Activated naive CD4-positive, alpha-beta T cell treated with anti-CD3 and anti-CD28 coated beads, Interleukin-2, amount 50 U/mL, for 72 hours (primary cell): ENCODE data around the gene WARS2. TPM values are rescaled to one million over a fixed set of nuclear protein-coding genes. Genes with fewer than 3 reads are reported as not detected.

Experiments used
- ATAC-seq, 2 donors: fragments of 150-1000 bp; cut with Tn5 transposase; 2 replicates each; pipeline ENCODE4 v1.10.0; 2021; ENCODE audit warnings: mild to moderate bottlenecking in 2 of 2, moderate library complexity in 2 of 2
- DNase-seq, 2 donors: peaks; one replicate each; pipeline ENCODE4 v3.0.0; 2021 to 2022; ENCODE audit warnings: low spot score in 2 of 2
- H3K27ac Mint-ChIP-seq, 2 donors: one replicate each; pipeline ENCODE4 v1.8.0; 2022; ENCODE audit warnings: mild to moderate bottlenecking in 2 of 2, mixed read lengths in 2 of 2
- H3K36me3 Mint-ChIP-seq, 2 donors: one replicate each; pipeline ENCODE4 v1.8.0; 2022; ENCODE audit warnings: mixed read lengths in 2 of 2
- H3K9me3 Mint-ChIP-seq, 2 donors: one replicate each; pipeline ENCODE4 v1.8.0; 2022; ENCODE audit warnings: mixed read lengths in 2 of 2
- total RNA-seq, 2 donors: library from RNA; stranded (reverse); gene quantifications; one replicate each; pipeline ENCODE4 v1.2.3, GENCODE V29; 2022

Gene WARS2
- total RNA-seq, 2 donors from 2014 or later, result 19.2 to 22.5 TPM

GRCh38 chr1:119112791-119113190 is 27.7 kb downstream of the WARS2 start:
- H3K27ac Mint-ChIP-seq, result no peak overlapping the region
- no peak for ATAC-seq
- H3K36me3 Mint-ChIP-seq, result peaks cover 41 to 43% of the 10 kb centered on the region in 2 donors
- H3K9me3 Mint-ChIP-seq, result peaks cover 18 to 40% of the 10 kb centered on the region in 2 donors
- DNase-seq, result no peak

DNA sequence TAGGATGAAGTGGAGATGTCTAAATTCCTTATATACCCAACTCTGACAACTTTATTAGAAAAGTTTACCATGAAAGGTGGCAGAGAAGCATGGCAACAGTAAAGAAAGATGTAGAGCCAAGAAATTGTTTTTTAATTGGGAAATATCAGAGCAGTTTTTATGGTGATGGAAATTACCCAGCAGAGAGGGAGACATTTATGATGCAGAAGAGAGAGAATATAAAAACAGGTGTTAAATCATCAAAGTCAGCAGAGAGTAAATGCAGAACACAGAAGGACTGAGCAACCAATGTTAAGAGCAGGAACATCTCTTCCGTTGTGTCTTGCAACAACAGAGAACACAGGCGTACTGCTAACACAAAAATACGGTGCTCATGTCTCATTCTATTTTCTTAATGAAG is 28.2 kb downstream of the WARS2 start:
- Mint-ChIP-seq H3K27ac (no peak overlapping the region), H3K9me3 (peaks cover 22 to 40% of the 10 kb centered on the region in 2 donors), H3K36me3 (peaks cover 39 to 48% of the 10 kb centered on the region in 2 donors)
- DNase-seq (no peak), ATAC-seq (no peak)

DNA sequence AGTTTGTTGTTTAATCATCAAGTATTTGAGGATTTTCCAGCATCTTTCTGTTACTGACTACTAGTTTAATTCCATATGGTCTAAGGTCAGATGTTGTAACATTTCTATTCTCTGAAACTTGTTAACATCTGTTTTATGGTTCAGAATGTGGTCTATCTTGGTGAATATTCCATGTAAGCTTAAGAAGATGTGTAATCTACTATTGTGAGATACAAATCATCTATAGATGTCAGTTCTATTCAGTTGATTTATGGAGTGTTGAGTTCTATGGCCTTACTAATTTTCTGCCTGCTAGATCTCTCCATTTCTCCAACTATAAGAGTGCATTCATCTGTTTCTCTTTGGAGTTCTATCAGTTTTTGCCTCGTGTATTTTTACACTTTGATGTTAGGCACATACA is 31.5 kb downstream of the WARS2 start:
- H3K9me3 Mint-ChIP-seq, result peaks cover 24 to 31% of the 10 kb centered on the region in 2 donors
- ATAC-seq (no peak), DNase-seq (no peak)
- no peak overlapping the region for H3K27ac Mint-ChIP-seq
- H3K36me3 Mint-ChIP-seq, result peaks cover 21 to 50% of the 10 kb centered on the region in 2 donors

- H3K36me3 Mint-ChIP-seq, result peaks cover 0 to 24% of the 10 kb centered on the region in 2 donors
- H3K9me3 Mint-ChIP-seq, result peaks cover 6 to 12% of the 10 kb centered on the region in 2 donors
- DNase-seq (no peak), ATAC-seq (no peak)
- H3K27ac Mint-ChIP-seq, result no peak overlapping the region
Observed at GRCh38 chr1:119103764-119104163, 36.7 kb downstream of the WARS2 start.

DNA sequence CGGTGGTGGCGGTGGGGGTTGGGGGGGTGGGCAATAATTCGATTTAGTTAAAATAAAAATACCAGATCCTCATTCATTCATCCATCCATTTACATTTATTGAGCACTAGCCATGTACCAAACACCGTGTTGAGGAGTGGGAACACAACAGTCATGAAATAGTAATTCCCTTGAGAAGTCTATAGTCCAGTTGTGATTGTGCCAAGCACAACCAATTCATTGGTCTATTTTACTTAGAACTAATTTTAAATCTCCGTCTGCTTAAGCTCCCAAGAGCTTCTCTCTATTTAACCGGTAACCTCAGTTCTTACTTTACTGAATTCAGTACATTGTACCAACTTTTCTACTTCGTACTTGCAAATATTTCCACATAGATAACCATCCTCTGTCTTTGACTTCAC is 38.4 kb downstream of the WARS2 start:
- Mint-ChIP-seq H3K36me3 (peaks cover 0 to 14% of the 10 kb centered on the region in 2 donors), H3K9me3 (peaks cover under 1 to 12% of the 10 kb centered on the region in 2 donors), H3K27ac (no peak overlapping the region)
- no peak for DNase-seq
- ATAC-seq, result no peak

DNA sequence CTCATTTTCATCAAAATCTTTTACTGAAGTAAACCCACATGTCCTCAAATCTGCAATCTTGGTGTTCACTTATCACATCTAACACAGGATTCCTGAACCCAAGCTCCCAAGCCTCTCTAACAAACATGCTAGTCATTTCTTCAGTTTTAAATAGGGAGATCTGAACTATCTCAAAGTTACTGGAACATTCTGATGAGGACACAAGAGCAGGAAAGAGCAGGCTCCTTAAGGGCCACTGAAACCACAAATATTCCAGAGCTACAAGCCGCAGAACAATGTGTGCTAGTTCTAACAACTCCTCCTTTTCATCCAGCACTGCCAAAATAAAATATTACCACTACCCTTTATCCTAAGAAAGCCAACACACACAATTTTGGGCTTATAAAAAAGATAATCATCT is 38.9 kb downstream of the WARS2 start:
- DNase-seq (no peak), ATAC-seq (no peak)
- peaks cover 0 to 12% of the 10 kb centered on the region in 2 donors for H3K9me3 Mint-ChIP-seq
- H3K27ac Mint-ChIP-seq, result no peak overlapping the region
- H3K36me3 Mint-ChIP-seq, result peaks cover 0 to 10% of the 10 kb centered on the region in 2 donors

- ATAC-seq (no peak), DNase-seq (no peak)
- peaks cover 0 to 8% of the 10 kb centered on the region in 2 donors for H3K9me3 Mint-ChIP-seq
- H3K27ac Mint-ChIP-seq, result no peak overlapping the region
- peaks cover 0 to 4% of the 10 kb centered on the region in 2 donors for H3K36me3 Mint-ChIP-seq
Observed at GRCh38 chr1:119099775-119100174, 40.7 kb downstream of the WARS2 start.

DNA sequence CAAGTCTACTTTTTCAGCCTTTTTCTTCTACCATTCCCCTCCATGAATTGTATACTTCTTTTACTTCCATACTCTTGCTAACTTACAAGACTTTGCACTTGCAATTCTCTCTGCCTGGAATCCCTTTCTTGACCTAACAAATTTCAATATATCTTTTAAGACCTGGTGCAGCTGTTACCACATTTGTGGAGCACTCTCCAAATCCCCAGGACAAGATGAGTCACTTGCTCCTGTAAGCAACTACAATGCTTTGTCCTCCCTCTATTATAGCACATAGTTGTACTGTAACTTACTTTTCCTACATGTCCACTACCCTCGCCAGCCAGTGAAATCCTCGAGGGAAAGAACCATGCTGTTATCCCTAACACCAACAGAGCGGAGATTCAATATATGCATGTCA is 43.1 kb downstream of the WARS2 start:
- Mint-ChIP-seq H3K36me3 (peaks cover 0 to 7% of the 10 kb centered on the region in 2 donors), H3K27ac (no peak overlapping the region), H3K9me3 (peaks cover 0 to 11% of the 10 kb centered on the region in 2 donors)
- ATAC-seq (no peak), DNase-seq (no peak)

DNA sequence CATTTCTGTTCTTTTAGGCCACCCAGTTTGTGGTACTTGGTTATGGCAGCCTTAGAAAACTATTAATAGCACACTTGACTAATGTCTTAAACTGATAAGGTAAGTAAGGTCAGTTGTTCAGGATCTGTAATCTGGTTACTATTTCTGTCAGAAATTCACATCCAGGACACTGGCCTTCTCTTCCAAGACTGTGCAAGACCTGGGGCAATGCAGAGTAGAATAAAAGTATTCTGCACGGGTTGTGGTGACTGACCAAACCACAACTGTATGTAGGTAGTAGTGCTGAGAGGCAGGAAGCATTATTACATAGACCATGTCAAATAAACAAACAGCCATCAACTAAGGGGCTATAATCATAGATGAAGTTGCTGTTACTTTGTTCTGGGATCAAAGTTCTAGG is 46.7 kb downstream of the WARS2 start:
- Mint-ChIP-seq H3K27ac (no peak overlapping the region), H3K36me3 (peaks cover 0 to 10% of the 10 kb centered on the region in 2 donors), H3K9me3 (peaks cover 0 to 6% of the 10 kb centered on the region in 2 donors)
- DNase-seq (no peak), ATAC-seq (no peak)

GRCh38 chr1:119091618-119092017 is 48.8 kb downstream of the WARS2 start:
- DNase-seq (no peak), ATAC-seq (no peak)
- Mint-ChIP-seq H3K27ac (no peak overlapping the region), H3K36me3 (peaks cover 6 to 21% of the 10 kb centered on the region in 2 donors), H3K9me3 (peaks cover 7 to 15% of the 10 kb centered on the region in 2 donors)

DNA sequence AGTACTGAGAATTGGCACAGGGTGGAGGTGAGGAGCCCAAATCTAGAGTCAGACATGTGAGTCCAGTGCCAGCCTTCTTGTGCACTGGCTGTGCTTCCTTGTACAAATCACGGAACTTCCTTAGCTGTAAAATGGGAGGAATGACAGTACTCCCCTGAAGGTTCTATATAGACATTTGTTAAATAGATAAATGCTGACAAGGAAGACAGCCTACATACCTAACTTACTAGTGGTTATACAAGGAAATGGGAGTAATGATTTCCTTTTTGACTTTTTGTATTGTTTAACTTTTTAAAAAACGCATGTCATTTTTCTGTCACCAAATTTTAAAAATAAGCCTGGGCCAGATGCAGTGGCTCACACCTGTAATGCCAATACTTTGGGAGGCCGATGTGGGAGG is 50.2 kb downstream of the WARS2 start:
- no peak for ATAC-seq
- peaks cover 13 to 29% of the 10 kb centered on the region in 2 donors for H3K36me3 Mint-ChIP-seq
- H3K27ac Mint-ChIP-seq, result no peak overlapping the region
- no peak for DNase-seq
- H3K9me3 Mint-ChIP-seq, result peaks cover 12 to 21% of the 10 kb centered on the region in 2 donors

DNA sequence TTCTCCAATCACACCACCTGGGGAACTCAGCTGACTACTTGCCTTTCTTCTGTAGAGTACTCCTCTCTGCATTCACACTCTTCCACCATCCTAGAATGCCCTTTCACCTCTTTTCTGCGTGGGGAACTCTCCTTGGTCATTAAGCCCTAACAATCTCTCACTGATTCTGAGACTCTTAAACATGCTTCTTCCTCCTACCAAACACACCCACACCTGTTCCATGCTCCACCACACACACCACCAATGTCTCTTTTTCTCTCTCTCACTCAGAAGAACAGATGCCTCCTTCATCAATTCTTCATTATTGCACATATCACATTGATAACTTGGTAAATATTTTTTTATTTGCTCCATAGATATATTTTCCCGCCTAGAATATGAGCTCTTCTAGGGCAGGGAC is 53.6 kb downstream of the WARS2 start:
- DNase-seq (no peak), ATAC-seq (no peak)
- H3K27ac Mint-ChIP-seq, result no peak overlapping the region
- H3K36me3 Mint-ChIP-seq, result peaks cover 17 to 24% of the 10 kb centered on the region in 2 donors
- peaks cover 16 to 18% of the 10 kb centered on the region in 2 donors for H3K9me3 Mint-ChIP-seq

DNA sequence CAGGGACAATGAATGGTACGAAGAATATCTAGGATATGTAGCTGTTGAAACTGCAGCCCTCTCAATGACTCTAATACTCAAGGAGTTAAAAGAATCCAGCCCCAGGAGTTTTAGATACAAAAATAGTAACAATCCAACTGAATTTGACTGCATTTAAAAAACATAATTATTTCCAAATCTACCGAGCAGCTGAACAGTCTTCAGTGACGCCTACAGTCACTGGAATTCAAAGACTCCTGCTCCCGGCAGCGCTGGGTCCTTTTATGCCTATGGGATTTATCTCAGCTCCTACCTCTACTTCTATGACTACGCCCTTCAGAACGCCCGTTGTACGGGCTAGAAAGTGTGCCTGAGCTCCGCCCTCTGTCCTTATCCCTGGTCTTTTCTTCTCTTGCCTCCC is 55.7 kb downstream of the WARS2 start:
- Mint-ChIP-seq H3K9me3 (peaks cover 16 to 23% of the 10 kb centered on the region in 2 donors), H3K36me3 (peaks cover 19 to 24% of the 10 kb centered on the region in 2 donors), H3K27ac (no peak overlapping the region)
- DNase-seq (no peak), ATAC-seq (no peak)

DNA sequence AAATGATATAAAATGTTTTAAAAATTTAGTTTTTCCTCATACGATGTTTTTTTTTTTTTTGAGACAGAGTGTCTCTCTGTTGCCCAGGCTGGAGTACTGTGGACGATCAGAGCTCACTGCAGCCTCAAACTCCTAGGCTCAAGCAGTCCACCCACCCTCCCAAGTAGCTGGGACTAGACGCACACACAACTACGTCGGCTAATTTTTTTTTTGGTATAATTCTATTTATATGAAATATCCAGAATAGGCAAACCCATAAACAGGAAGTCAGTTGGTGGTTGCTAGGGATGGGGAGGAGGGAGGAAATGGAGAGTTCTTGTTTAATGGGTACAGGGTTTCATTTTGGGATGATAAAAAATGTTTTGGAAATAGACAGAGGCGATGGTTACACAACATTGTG is 56.5 kb downstream of the WARS2 start:
- H3K9me3 Mint-ChIP-seq, result peaks cover 16 to 26% of the 10 kb centered on the region in 2 donors
- peaks cover 21 to 24% of the 10 kb centered on the region in 2 donors for H3K36me3 Mint-ChIP-seq
- H3K27ac Mint-ChIP-seq, result no peak overlapping the region
- DNase-seq, result no peak
- no peak for ATAC-seq

- Mint-ChIP-seq H3K9me3 (peaks cover 16 to 26% of the 10 kb centered on the region in 2 donors), H3K36me3 (peaks cover 21 to 24% of the 10 kb centered on the region in 2 donors), H3K27ac (no peak overlapping the region)
- DNase-seq (no peak), ATAC-seq (no peak)
Observed at GRCh38 chr1:119083479-119083878, 57.0 kb downstream of the WARS2 start.

GRCh38 chr1:119081700-119082099 is 58.8 kb downstream of the WARS2 start:
- H3K9me3 Mint-ChIP-seq, result peaks cover 10 to 17% of the 10 kb centered on the region in 2 donors
- peaks cover 13 to 14% of the 10 kb centered on the region in 2 donors for H3K36me3 Mint-ChIP-seq
- DNase-seq (no peak), ATAC-seq (no peak)
- no peak overlapping the region for H3K27ac Mint-ChIP-seq

DNA sequence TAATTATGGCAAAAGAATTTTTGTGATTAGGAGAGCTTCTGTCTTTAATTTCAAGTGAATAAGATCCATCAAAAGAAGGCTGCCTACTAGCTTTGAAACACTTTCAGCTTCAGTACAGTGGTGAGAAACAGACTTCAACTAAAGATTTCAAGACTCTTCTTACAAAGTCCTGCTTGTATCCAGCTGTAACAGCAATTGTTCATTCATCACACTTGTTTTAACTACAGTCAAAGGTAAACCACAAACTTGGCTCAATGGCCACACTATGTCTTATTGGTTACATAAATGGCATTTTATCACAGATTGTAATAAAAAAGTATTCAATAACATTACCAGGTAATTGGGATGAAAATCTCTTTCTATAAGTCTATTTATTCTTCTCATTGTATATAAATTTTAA is 59.2 kb downstream of the WARS2 start:
- H3K27ac Mint-ChIP-seq, result no peak overlapping the region
- peaks cover 9 to 16% of the 10 kb centered on the region in 2 donors for H3K9me3 Mint-ChIP-seq
- peaks cover 14 to 18% of the 10 kb centered on the region in 2 donors for H3K36me3 Mint-ChIP-seq
- ATAC-seq (no peak), DNase-seq (no peak)

- ATAC-seq, result no peak
- no peak for DNase-seq
Observed at GRCh38 chr1:119080586-119080985, 59.9 kb downstream of the WARS2 start.

More at GRCh38 chr1:119080586-119080985, 59.9 kb downstream of the WARS2 start:
- peaks cover 7 to 14% of the 10 kb centered on the region in 2 donors for H3K9me3 Mint-ChIP-seq
- peaks cover 17 to 21% of the 10 kb centered on the region in 2 donors for H3K36me3 Mint-ChIP-seq
- H3K27ac Mint-ChIP-seq, result no peak overlapping the region
